OCI-M2 (cell line): Measurements from ENCODE around the gene PLCB1.

Experiments
- DNase-seq: peaks from one replicate; lab custom pipeline; 2025; ENCODE audit not compliant: unreplicated experiment; lab: John Stamatoyannopoulos, UW

Gene PLCB1

GRCh38 chr20:8293750-8294149, 161.7 kb downstream of the PLCB1 start:
- DNase-seq, result no peak

- no peak for DNase-seq
Observed at GRCh38 chr20:8296536-8296935, 164.5 kb downstream of the PLCB1 start.

- DNase-seq, result no peak
Observed at GRCh38 chr20:8298426-8299043, 166.5 kb downstream of the PLCB1 start.

- no peak for DNase-seq
Observed at GRCh38 chr20:8299921-8300320, 167.9 kb downstream of the PLCB1 start.

- no peak for DNase-seq
Observed at GRCh38 chr20:8301655-8302054, 169.6 kb downstream of the PLCB1 start.

GRCh38 chr20:8303651-8304050, 171.6 kb downstream of the PLCB1 start:
- no peak for DNase-seq

GRCh38 chr20:8304124-8304816, 172.2 kb downstream of the PLCB1 start:
- no peak for DNase-seq

GRCh38 chr20:8305449-8305978, 173.4 kb downstream of the PLCB1 start:
- no peak for DNase-seq

GRCh38 chr20:8306937-8307336, 174.9 kb downstream of the PLCB1 start:
- DNase-seq, result no peak

GRCh38 chr20:8309634-8310033, 177.6 kb downstream of the PLCB1 start:
- no peak for DNase-seq

GRCh38 chr20:8310618-8311017, 178.6 kb downstream of the PLCB1 start:
- no peak for DNase-seq

GRCh38 chr20:8313073-8313472, 181.0 kb downstream of the PLCB1 start:
- DNase-seq, result no peak

- DNase-seq, result no peak
Observed at GRCh38 chr20:8315639-8316573, 183.8 kb downstream of the PLCB1 start.

- no peak for DNase-seq
Observed at GRCh38 chr20:8317448-8317847, 185.4 kb downstream of the PLCB1 start.

GRCh38 chr20:8318965-8319625, 187.0 kb downstream of the PLCB1 start:
- DNase-seq, result no peak

- DNase-seq, result no peak
Observed at GRCh38 chr20:8320306-8320705, 188.2 kb downstream of the PLCB1 start.

- no peak for DNase-seq
Observed at GRCh38 chr20:8321001-8321400, 188.9 kb downstream of the PLCB1 start.

GRCh38 chr20:8322662-8323217, 190.7 kb downstream of the PLCB1 start:
- no peak for DNase-seq

GRCh38 chr20:8326191-8326590, 194.1 kb downstream of the PLCB1 start:
- DNase-seq, result no peak

- no peak for DNase-seq
Observed at GRCh38 chr20:8326899-8327298, 194.8 kb downstream of the PLCB1 start.

GRCh38 chr20:8328189-8328588, 196.1 kb downstream of the PLCB1 start:
- no peak for DNase-seq
